Mesenteric fat pad (tissue), 1 donor: Measurements from ENCODE around the gene DRD1. TPM values are rescaled to one million over a fixed set of nuclear protein-coding genes. Genes with fewer than 3 reads are reported as not detected.
"Not testable (repeated sequence)": the region's sequence is repeated elsewhere in the genome, so short reads cannot be mapped to it uniquely, and the experiment has no call there.

ENCODE experiments used
- DNase-seq: peaks from one replicate; pipeline ENCODE4 v3.0.0-alpha.2; 2020; ENCODE audit warnings: low spot score
- total RNA-seq: library from RNA; stranded (reverse); fragmentation: NEBNext Ultra II Directional; extraction: Animal tissue kit (Norgen Biotek cat#: 25700); gene quantifications from one replicate; pipeline ENCODE4 v1.2.1, GENCODE V29; 2021
- donor health status: DM: yes; HTN: yes; CAD: no.

The DRD1 gene
- total RNA-seq, 1 donor from 2014 or later: 1.1 TPM

GRCh38 chr5:175468892-175469291 lies 24.9 kb upstream of the DRD1 start:
- DNase-seq: no peak

- DNase-seq: no peak
Measured at GRCh38 chr5:175467983-175468690, 24.2 kb upstream of the DRD1 start.

GRCh38 chr5:175466700-175467318 lies 22.8 kb upstream of the DRD1 start:
- no peak for DNase-seq

- DNase-seq: no peak
Measured at GRCh38 chr5:175465282-175465681, 21.3 kb upstream of the DRD1 start.

GRCh38 chr5:175464942-175465233 lies 20.9 kb upstream of the DRD1 start:
- DNase-seq: no peak

GRCh38 chr5:175464074-175464941 lies 20.3 kb upstream of the DRD1 start:
- no peak for DNase-seq

GRCh38 chr5:175463641-175464040 lies 19.7 kb upstream of the DRD1 start:
- no peak for DNase-seq

GRCh38 chr5:175461370-175461769 lies 17.4 kb upstream of the DRD1 start:
- DNase-seq: no peak

GRCh38 chr5:175460552-175460951 lies 16.6 kb upstream of the DRD1 start:
- DNase-seq: no peak

GRCh38 chr5:175460126-175460525 lies 16.1 kb upstream of the DRD1 start:
- DNase-seq: no peak

- DNase-seq: no peak
Measured at GRCh38 chr5:175457466-175457865, 13.5 kb upstream of the DRD1 start.

- DNase-seq: no peak
Measured at GRCh38 chr5:175456105-175456742, 12.2 kb upstream of the DRD1 start.

- DNase-seq: not testable (repeated sequence)
Measured at GRCh38 chr5:175454338-175454737, 10.4 kb upstream of the DRD1 start.

GRCh38 chr5:175452166-175452565 lies 8.2 kb upstream of the DRD1 start:
- no peak for DNase-seq

GRCh38 chr5:175448276-175448675 lies 4.3 kb upstream of the DRD1 start:
- DNase-seq: no peak

- no peak for DNase-seq
Measured at GRCh38 chr5:175447571-175447970, 3.6 kb upstream of the DRD1 start.

- DNase-seq: not testable (repeated sequence)
Measured at GRCh38 chr5:175446378-175446777, 2.4 kb upstream of the DRD1 start.

- DNase-seq: no peak
Measured at GRCh38 chr5:175444905-175445456, 999 bp upstream of the DRD1 start.

- no peak for DNase-seq
Measured at GRCh38 chr5:175443514-175444059, 395 bp downstream of the DRD1 start.

- no peak for DNase-seq
Measured at GRCh38 chr5:175438234-175438857, 5.6 kb downstream of the DRD1 start.

- no peak for DNase-seq
Measured at GRCh38 chr5:175436359-175436758, 7.6 kb downstream of the DRD1 start.
